NT2/D1 (cell line): Measurements from ENCODE around the gene BFSP1.

Experiments
- SUZ12 ChIP-seq: IDR thresholded peaks from 2 replicates; pipeline ENCODE4 v1.6.1; 2011; ENCODE audit not compliant: insufficient read length, insufficient read depth; ENCODE audit errors: extremely low read depth
- ZNF274 ChIP-seq: IDR thresholded peaks from 2 replicates; pipeline ENCODE4 v1.6.1; 2011; ENCODE audit warnings: mild to moderate bottlenecking, low read depth, low read length

- TF ChIP-seq ZNF274 (no peak), SUZ12 (no peak)
Observed at GRCh38 chr20:17465236-17465635, 65.9 kb downstream of the BFSP1 start.
